ENCODE data around the gene PNMA1.
A peak's percentile ranks its signal among the peaks of the same experiment; 100 is the strongest.

Gene PNMA1

GRCh38 chr14:73713803-73714655 lies at the start of gene PNMA1:
PNMA1 (minus strand) TSS chr14:73714384; CDS start chr14:73713639, 745 bp downstream.
- DNase-seq = peak; percentile 67

GRCh38 chr14:73763396-73763795 lies 49.2 kb upstream of the PNMA1 start:
- no peak for DNase-seq

- DNase-seq = no peak
Measured at GRCh38 chr14:73762375-73762822, 48.2 kb upstream of the PNMA1 start.

DNA sequence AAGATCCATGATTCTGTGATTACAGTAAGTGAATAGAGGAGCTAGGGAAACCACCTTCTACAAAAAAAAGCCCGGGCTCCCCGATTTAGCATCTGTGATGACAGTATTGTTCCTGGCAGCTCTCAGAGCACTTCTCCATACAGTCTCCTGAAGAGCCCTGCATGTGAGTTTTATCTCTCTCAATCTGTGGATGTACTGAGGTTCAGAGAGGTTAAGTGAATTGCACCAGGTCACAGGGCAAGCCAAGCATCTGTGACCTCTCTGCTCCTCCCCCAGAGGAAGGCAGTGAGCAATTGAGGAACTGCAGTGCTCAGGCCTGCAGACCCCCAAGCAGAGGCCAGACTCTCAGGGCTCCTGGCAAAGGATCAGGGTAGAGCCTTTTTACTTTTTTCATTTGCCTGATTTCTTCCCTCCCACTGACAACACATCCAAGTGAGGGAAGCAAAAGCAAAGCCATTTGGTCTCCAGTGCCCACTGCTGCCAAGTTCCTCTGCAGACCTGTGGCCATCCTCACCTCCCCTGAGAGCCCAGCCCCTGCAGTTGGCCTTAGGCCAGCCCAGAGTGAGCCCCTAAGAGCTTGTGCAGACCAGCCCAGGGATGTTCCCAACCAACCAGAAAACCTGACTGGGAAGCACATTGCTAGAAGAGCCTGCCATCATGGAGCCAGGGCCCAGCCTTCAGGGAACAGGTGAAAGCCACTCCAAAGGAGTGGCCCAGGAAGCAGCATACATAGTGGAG lies 47.6 kb upstream of the PNMA1 start:
- peak; percentile 90 for DNase-seq

GRCh38 chr14:73760598-73761586 lies 46.7 kb upstream of the PNMA1 start:
- DNase-seq = no peak

GRCh38 chr14:73759714-73760597 lies 45.8 kb upstream of the PNMA1 start:
- peak; percentile 92 for DNase-seq

DNA sequence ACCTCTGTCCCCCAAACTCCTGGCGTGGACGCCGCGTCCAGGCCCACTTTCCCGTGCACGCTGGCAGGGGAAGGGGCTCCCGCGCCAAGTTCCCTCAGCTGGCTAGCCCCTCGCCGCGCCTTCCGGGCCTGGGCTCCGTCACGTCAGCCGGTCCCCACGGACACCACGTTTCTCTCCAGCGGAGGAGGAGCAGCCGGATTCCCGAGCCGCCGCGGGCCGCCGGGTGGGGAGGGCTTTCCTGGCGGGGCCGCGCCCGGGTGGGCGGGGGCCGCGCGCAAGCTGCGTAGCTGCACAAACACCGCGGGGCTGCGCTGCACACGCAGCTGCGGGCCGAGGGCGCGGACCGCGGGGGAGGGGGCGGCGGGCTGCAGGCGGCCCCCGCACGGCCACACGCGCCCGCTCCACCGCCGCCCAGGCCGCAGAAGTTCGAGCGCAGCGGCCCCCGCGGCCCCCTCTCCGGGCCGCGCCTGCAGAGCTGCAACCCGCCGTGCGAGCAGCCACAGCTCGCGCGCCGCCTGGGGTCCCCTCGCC lies 45.1 kb upstream of the PNMA1 start:
- DNase-seq = no peak

GRCh38 chr14:73758392-73759182 lies 44.4 kb upstream of the PNMA1 start:
- DNase-seq = peak; percentile 59

- no peak for DNase-seq
Measured at GRCh38 chr14:73757876-73758391, 43.8 kb upstream of the PNMA1 start.

- no peak for DNase-seq
Measured at GRCh38 chr14:73757381-73757780, 43.2 kb upstream of the PNMA1 start.

- no peak for DNase-seq
Measured at GRCh38 chr14:73755434-73756014, 41.3 kb upstream of the PNMA1 start.

GRCh38 chr14:73754911-73755360 lies 40.8 kb upstream of the PNMA1 start:
- no peak for DNase-seq

DNA sequence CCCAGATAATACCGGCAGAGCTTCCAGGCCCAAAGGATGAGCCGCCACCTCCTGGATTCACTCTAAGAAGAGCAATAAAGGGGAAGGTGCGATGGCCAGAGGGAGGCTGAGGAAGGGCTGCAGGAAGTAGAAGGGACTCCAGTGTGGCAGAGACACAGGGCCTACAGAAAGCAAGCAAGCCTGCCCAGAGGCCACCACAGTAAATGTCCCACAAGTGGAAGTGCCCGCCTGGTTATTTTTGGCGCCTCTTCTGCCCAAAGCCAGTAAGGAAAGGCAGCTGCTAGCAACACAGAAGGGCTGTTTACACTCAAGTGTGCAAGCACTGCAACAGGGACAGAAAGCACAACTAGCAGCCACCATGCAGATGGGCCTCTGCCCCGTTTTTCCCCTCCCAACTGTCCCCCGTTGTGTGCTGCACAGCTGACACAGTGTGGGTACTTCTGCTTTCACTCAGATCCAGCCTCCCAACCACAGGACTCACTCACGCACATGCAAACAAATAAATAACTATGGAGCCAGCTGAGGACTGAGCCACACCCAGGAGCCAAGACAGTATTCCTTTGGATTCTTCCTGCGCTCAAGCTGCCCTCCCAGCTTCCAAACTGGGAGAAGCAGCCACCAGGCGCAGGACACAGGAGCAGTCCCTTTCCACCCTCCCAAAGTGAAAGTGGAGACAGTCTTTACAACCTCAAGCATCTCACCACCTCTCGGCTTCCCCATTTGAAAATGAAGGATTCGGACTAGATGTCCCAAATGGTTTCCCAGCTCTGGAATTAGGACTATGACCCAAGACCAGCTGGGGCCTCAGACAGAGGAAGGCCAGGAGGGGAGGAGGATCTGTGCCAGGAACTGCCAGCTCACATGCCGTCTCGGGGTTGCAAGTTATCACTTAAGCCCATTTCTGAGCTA lies 40.0 kb upstream of the PNMA1 start:
- peak; percentile 49 for DNase-seq

DNA sequence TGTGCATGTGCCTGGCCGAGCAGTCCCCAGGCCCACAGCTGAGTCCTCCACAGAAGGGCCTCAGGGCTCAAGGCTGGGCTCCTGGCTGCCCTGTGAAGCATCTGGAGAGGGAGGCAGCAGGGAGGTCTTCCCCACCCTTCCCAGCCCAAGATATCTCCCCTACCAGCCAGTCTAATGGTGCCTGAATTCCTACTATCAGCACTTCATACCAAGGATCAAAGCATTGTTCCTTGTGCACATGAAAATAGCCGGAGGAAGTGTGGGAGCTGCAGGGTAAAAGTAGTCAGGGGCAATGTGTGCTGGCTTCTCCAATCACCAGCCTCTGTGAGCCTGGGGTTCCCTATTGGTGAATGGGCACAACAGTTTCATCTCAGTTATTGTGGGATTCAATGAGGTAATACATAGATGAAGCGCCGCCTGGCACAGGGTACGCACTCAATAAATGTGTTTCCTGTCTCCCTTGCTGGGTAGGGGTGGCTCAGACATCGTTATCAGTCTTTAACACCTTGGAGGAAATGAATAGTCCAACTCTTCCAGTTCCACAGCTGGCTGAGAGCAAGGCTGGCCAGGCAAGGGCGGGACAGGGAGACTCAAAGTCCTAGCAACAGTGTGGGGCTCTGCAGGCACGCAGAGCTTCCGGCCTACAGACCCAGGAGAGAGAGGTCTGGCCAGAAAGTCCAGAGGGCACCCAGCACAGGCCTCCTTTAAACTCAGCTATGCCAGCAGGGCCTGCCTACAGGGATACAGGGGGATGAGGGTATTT lies 39.1 kb upstream of the PNMA1 start:
- no peak for DNase-seq

- DNase-seq = peak; percentile 74
Measured at GRCh38 chr14:73752297-73752992, 38.3 kb upstream of the PNMA1 start.

DNA sequence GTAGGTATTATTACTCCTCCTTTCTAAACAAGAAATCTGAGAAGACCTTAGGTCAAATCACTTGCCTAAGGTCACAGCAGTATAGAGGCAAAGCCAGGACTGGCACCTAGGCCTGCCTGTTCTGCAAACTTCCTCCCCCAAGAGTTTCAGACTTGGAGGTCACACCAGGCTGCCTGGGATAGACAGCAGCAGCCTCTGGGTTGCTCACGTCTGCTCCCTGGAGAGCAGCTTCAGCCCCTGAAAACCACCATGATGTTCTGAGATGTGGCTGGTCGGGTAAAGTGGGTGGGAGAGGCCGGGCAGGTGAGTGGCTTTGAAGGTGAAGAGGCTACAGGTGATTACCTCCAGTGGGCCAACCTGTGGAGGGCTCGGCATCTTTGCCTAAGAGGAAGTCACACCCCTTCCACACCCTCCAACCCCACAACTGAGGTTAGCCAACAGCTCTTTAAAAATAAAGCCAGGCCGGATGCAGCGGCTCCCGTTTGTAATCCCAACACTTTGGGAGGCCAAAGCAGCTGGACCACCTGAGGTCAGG lies 37.0 kb upstream of the PNMA1 start:
- DNase-seq = no peak

DNA sequence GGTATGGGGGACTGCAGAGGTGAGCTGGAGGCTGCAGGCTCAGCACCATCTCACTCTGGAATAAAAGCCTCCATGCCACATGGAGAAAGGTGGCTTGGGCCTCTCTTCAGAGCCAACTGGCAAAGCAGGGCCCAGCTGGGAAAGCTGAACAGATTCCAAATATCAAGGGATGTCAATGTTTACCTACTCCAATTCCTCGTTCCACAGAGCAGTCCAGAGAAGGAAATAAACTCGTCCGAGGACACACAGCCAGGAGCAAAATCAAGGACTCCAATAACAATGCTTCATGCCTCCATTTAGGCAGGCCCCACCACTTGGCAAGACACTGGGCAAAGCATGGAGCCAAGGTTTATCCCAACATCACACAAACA lies 36.3 kb upstream of the PNMA1 start:
- no peak for DNase-seq

Data from DMS79 (cell line).